Fibroblast of the aortic adventitia (primary cell): ENCODE measurements around the gene PHACTR2. TPM values are rescaled to one million over a fixed set of nuclear protein-coding genes. Genes with fewer than 3 reads are reported as not detected.
"Not testable (repeated sequence)": the region's sequence is repeated elsewhere in the genome, so short reads cannot be mapped to it uniquely, and the experiment has no call there.

Experiments
- DNase-seq: peaks from one replicate; pipeline ENCODE4 v3.0.0-alpha.2; 2010; ENCODE audit warnings: low read depth
- H3K4me3 ChIP-seq: 2 replicates; pipeline ENCODE4 v1.5.1; 2011; ENCODE audit warnings: low read depth, mild to moderate bottlenecking, control low read depth, low read length, moderate library complexity
- CTCF ChIP-seq: IDR thresholded peaks from 2 replicates; pipeline ENCODE4 v1.5.1; 2011; ENCODE audit warnings: mild to moderate bottlenecking, low read length, control low read depth, inconsistent platforms; ENCODE audit not compliant: insufficient read depth
- total RNA-seq: library from RNA; depleted of rRNA; stranded (reverse); fragments of >200 nt; gene quantifications from 2 replicates; pipeline ENCODE4 v1.2.3, GENCODE V29; 2012; ENCODE audit warnings: low replicate concordance

PHACTR2 gene
- total RNA-seq, 1 donor = 74.7 TPM

GRCh38 chr6:143859891-143860660, 182.3 kb downstream of the PHACTR2 start:
- no peak for DNase-seq

GRCh38 chr6:143863771-143864170, 186.0 kb downstream of the PHACTR2 start:
- no peak for DNase-seq

More at GRCh38 chr6:143859891-143860660, 182.3 kb downstream of the PHACTR2 start:
- no peak for TF ChIP-seq CTCF
- no peak overlapping the region for H3K4me3 ChIP-seq

GRCh38 chr6:143864234-143864633, 186.5 kb downstream of the PHACTR2 start, which contains the start of gene ZC2HC1B:
Gene ZC2HC1B (plus strand): TSS chr6:143864474. CDS start chr6:143864540, 66 bp downstream.
- H3K4me3 ChIP-seq = no peak within 1 kb of the TSS
- no peak for DNase-seq
- TF ChIP-seq CTCF = no peak

More at GRCh38 chr6:143863771-143864170, 186.0 kb downstream of the PHACTR2 start:
- no peak for TF ChIP-seq CTCF
- no peak overlapping the region for H3K4me3 ChIP-seq

GRCh38 chr6:143867236-143867635, 189.5 kb downstream of the PHACTR2 start:
- DNase-seq = no peak
- TF ChIP-seq CTCF = no peak
- no peak overlapping the region for H3K4me3 ChIP-seq

DNA sequence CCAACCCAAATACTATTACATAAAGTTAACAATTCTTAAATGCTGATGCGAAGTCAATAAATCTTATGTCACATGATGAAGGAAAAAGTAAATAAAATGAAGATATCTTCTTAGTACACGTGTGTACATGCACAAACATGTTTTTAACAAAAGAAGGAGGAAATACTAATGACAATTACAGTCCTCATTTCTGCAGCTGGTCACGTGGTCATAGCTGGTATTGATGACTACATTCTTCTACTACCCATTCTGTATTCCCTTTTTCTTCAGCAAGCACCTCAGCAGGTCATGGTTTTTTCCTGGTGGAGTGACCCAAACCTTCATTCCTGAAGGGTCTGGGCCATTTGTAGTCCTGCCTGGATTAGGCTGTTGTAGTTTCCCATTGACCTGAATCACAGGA, 191.0 kb downstream of the PHACTR2 start:
- not testable (repeated sequence) for H3K4me3 ChIP-seq, DNase-seq

DNA sequence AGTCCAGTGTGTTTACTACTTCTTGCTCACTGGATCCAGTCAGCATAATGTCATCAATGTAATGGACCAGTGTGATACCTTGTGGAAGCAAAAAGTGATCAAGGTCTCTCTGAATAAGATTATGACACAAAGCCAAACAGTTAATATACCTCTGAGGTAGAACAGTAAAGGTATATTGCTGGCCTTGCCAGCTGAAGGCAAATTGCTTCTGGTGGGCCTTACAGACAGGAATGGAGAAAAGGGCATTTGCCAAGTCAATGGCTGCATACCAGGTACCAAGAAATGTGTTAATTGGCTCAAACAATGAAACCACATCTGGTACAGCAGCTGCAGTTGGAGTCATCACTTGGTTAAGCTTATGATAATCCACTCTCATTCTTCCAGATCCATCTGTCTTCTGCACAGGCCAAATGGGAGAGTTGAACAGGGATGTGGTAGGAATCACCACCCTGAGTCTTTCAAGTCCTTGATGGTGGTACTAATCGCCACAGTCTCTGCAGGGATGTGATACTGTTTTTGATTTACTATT, 193.5 kb downstream of the PHACTR2 start:
- H3K4me3 ChIP-seq, DNase-seq: not testable (repeated sequence)

- no peak for TF ChIP-seq CTCF
- H3K4me3 ChIP-seq = no peak overlapping the region
- peak; percentile 12 for DNase-seq
These were observed 194.4 kb downstream of the PHACTR2 start for GRCh38 chr6:143872201-143872600.

- not testable (repeated sequence) for H3K4me3 ChIP-seq, DNase-seq
These were observed 195.8 kb downstream of the PHACTR2 start for GRCh38 chr6:143873600-143873999.

- not testable (repeated sequence) for H3K4me3 ChIP-seq, DNase-seq
These were observed 196.7 kb downstream of the PHACTR2 start for GRCh38 chr6:143874503-143874902.
